HG03439 (cell line): ENCODE data around the gene RAB35.

ENCODE experiments used
- ATAC-seq: cut with Tn5 transposase; IDR thresholded peaks from one replicate; pipeline ENCODE4 v1.9.1; 2021; ENCODE audit warnings: mild to moderate bottlenecking, moderate library complexity; ENCODE audit not compliant: unreplicated experiment

The RAB35 gene

DNA sequence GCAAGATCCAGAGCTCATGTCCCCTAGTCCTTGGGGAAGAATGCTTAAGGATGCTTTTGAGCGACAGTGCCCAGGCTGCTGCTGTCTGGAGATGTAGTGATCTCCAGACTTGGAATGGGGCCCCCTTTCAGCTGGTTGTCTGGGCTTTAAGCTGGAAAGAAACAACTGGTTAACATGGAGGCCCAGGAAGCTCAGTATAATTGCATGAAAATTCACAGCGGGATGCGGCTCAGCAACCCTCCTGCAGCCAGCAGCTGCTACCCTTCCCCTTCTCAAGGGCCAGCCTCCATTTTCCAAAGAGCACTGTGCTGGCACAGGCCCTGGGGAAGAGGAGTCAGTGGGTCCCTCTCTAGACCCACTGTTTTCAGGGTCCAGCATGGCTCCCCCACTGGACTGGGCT, 26.3 kb downstream of the RAB35 start:
- no peak for ATAC-seq

- ATAC-seq: no peak
Measured at GRCh38 chr12:120089796-120090195, 26.8 kb downstream of the RAB35 start.

DNA sequence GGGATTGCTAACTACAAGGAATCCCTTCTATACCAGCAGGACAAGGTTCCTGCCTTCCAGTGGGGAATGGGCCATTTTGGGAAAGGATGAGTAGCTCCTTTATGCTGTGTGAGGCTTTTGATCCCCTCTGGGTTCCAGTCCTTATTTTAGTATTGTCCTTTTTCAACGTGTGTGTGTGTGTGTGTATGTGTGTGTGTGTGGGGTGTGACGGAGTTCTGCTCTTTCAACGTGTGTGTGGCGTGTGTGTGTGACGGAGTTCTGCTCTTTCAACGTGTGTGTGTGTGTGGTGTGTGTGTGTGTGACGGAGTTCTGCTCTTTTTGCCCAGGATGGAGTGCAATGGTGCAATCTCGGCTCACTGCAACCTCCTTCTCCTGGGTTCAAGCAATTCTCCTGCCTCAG, 27.4 kb downstream of the RAB35 start:
- no peak for ATAC-seq

- ATAC-seq: peak; percentile 99
Measured at GRCh38 chr12:120086801-120087621, 29.5 kb downstream of the RAB35 start.

- no peak for ATAC-seq
Measured at GRCh38 chr12:120085920-120086645, 30.5 kb downstream of the RAB35 start.

DNA sequence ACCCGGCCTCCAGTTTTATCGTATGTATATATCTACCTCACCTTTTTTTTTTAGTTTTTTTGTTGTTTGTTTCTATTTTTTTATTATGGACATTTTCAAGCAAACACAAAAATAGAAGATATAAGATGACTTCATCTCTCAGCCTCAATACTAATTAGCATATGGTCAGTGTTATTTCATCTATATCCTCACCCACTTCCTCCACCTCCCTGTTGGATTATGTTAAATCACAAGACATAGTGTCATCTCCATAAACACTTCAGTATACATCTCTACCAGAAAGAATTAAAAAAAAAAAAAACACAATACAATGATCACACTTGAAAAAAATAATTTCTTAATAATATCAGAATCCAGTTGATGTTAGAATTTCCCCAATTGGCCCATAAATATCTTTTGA, 34.9 kb downstream of the RAB35 start:
- ATAC-seq: no peak

GRCh38 chr12:120079411-120080400, 36.8 kb downstream of the RAB35 start:
- no peak for ATAC-seq

DNA sequence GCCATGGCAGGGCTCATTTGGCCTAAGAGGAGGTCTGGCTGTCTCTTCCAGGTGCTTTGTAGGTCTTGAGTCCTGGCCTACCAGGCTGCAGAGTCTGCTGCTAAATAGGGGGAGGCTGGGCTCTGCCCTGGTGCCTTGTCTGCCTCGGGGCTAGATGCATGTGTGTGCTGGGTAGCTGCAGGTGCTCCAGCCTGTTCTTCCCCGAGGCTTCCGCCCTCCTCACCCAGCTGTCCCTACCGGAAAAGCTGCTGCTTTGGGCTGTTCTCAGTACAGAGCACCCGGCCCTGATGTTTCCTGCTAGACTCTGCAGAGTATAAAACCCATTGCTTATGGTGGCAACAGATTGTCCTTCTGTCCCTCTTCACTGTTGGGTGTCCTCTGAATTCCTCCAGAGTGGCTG, 37.7 kb downstream of the RAB35 start:
- ATAC-seq: no peak

GRCh38 chr12:120077260-120077659, 39.3 kb downstream of the RAB35 start:
- ATAC-seq: no peak

DNA sequence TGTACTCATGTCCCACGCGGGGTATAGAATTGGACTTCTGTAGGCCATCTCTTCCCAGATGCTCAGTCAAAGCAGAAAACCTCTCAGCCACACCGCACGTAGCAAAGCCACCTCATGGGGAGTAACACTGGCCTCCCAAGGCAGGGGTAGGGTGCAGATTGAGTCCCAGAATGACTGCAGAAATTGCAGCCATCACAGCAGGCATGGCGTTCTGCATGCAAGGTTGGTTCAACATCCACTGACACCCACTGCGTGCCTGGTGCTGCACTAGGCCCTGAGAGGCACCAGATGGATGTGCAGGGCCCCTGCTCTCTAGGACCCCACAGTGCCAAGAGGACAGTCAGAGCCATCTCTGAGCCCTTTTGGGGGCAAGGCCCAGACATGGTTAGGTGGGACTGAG, 39.9 kb downstream of the RAB35 start:
- no peak for ATAC-seq

DNA sequence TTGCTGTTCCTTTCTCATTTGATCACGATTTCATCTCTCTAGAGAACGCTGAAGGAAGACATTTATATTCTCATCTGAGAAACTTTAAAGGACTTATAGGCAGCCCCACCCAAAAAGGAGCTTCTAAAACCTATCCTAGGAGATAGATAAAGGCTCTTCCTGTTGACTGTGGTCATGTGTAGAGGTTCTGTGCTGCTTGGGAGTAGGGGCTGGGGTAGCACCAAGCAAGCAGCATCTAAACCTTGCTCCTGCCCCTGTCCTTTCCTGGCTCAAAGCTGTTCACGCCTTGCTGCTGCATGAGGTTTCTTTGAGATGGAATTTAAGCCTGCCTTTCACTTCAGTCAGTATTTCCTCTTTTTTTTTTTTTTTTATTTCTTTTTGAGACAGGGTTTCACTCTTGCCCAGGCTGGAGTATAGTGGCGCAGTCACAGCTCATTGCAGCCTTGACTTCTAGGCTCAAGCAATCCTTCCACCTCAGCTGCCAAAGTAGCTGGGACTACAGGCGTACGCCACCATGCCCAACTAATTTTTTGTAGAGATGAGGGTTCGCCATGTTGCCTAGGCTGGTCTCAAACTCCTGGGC, 41.4 kb downstream of the RAB35 start:
- ATAC-seq: no peak

DNA sequence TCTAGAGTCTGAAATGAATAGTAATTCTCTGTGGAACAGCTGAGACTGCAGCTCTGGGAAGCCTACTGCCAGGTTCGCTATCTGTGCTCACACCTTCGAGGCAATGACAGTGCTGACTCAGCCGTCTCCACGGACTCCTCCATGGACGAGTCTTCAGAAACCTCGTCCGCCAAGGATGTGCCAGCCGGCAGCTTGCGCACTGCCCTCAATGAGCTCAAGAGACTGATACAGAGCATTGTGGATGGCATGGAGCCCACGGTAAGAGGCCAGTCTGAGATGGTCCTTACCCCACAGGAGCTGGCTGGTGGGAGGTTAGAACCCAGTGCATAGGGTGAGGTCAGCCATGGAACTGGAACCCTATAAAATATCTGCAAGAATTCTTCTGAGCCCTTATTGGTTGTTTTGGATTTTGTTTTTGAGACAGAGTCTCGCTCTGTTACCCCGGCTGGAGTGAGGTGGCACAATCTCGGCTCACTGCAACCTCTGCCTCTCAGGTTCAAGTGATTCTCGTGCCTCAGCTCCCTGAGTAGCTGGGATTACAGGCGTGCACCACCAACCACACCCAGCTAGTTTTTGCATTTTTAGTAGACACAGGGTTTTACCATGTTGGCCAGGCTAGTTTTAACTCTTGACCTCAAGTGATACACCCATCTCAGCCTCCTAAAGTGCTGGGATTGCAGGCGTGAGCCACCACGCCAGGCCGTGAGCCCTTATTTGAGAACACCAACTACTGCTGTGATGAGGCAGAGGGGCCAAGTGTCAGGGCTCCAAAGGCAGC, 43.9 kb downstream of the RAB35 start:
- ATAC-seq: no peak

GRCh38 chr12:120071493-120072020, 45.0 kb downstream of the RAB35 start:
- no peak for ATAC-seq

DNA sequence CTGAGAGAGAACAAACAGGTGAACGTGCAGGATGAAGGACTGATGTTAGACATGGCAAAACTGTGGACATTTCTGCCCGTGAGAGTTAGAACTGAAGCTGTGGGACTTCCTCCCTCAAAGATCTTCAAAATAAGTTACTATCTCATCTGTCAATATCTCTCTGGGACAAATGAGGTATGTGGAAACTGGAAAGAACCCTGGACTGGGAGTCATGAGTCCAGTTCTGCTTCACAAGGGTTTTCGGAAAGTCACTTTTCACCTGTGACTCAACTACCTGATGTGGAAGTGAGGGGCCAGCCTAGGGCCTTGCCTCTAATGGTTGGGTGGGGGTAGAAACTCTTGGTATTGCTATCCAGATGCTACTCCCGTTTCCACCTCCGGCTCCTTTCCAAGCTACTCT, 47.3 kb downstream of the RAB35 start:
- no peak for ATAC-seq

DNA sequence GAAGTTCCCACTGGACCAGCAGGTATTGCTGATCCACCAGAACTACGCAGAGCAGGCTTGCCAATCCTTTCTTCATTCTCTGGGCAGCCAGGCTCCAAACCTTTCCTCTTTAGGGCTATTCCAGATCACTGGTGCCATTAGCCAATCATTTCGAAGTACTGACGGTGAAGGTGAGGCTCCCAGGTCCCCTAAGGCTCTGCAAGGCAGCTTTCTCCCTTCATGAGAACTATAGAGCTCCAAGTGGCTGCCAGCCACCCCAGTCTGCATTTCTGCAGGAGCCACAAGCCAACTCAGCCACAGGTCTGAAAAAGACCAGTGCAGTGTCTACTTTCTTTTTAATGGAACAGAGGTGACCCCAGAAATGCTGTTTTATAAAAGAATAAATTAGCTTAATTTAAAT, 48.7 kb downstream of the RAB35 start:
- ATAC-seq: no peak

- ATAC-seq: no peak
Measured at GRCh38 chr12:120067084-120067869, 49.3 kb downstream of the RAB35 start.

DNA sequence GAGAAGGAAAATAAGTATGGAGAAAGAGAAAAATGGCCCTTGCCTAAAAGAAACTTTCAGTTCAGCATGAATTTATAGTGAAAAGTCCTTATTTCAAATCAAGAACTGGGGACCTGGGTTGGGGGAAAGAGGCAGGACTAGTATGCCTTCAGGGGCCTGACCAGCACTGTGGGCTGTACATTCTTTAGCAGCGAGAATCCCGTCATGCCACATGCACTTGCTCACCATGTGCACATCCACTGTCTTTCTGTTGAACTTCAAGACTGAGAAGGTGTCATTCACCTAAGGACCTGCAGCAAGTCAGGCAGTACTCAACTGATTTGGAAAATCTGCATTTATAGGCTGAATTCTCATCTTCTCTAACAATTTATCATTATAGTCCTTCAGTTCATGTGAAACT, 50.2 kb downstream of the RAB35 start:
- no peak for ATAC-seq

DNA sequence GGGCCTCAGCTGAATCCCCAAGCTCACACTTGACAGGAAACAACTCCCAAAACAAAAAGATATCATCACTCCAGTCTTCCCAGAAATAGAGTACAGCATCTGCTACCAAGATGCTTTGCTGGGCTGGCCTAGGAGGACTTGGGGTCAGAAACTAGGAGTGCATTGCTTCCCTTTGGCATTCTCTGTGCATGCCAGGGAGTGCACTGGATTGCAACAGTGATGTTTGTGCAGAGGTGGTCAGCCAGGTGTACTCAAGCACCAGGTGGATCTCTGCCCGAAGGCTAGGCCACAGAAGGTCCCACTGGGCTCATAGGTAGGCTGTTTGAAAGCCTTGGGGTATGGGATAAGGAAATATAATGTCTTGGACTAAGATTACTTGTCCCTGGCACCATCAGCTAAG, 51.1 kb downstream of the RAB35 start:
- ATAC-seq: no peak
